Occipital lobe (tissue), 2 donors: Measurements from ENCODE around the gene HMGXB3. TPM values are rescaled to one million over a fixed set of nuclear protein-coding genes. Genes with fewer than 3 reads are reported as not detected.

ENCODE experiments used
- DNase-seq: peaks from one replicate; lab custom pipeline; 2025; lab: John Stamatoyannopoulos, UW
- total RNA-seq: library from RNA; depleted of rRNA; stranded (reverse); fragments of >200 nt; gene quantifications from one replicate; pipeline ENCODE4 v1.2.3, GENCODE V29; 2014

Gene HMGXB3
- total RNA-seq, 1 donor from 2014 or later, result 19.8 TPM

DNA sequence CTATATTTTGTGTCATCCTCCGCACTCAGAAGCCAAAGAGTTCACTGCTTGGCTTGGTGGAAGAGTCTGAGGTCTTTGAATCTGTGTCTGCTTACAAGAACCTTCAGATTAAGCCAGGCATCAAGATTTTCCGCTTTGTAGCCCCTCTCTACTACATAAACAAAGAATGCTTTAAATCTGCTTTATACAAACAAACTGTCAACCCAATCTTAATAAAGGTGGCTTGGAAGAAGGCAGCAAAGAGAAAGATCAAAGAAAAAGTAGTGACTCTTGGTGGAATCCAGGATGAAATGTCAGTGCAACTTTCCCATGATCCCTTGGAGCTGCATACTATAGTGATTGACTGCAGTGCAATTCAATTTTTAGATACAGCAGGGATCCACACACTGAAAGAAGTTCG is 19.3 kb upstream of the HMGXB3 start:
- no peak for DNase-seq

DNA sequence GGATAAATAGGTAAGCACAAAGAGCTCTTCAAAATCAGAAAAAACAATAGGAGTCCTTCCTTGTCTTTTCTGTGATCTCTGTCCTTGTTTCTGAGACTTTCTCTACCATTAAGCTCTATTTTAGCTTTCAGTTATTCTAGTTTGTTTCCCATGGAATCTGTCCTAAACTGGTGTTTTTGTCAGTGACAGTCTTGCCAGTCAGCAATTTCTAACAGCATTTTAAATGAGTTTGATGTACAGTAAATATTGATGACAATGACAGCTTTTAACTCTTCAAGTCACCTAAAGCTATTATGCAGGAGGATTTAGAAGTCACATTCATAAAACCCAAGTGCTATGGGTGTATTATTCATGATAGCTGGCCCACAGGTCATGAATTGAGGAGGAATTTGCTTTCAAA is 18.0 kb upstream of the HMGXB3 start:
- no peak for DNase-seq

DNA sequence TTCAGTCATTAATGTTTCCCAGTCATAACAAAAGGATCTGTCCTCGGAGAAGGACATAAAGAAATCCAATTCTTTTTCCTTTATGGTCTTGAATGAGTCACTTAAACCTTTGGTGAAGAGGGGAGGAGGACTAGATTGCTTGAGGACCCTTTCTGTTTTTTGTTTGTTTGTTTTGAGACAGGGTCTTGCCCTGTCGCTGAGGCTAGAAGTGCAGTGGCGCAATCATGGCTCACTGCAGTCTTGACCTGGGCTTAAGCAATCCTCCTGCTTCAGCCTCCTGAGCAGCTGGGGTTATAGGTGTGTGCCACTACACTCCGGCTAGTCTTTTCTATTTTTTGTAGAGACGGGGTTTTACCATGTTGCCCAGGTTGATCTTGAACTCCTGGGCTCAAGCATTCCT is 12.4 kb upstream of the HMGXB3 start:
- no peak for DNase-seq

DNA sequence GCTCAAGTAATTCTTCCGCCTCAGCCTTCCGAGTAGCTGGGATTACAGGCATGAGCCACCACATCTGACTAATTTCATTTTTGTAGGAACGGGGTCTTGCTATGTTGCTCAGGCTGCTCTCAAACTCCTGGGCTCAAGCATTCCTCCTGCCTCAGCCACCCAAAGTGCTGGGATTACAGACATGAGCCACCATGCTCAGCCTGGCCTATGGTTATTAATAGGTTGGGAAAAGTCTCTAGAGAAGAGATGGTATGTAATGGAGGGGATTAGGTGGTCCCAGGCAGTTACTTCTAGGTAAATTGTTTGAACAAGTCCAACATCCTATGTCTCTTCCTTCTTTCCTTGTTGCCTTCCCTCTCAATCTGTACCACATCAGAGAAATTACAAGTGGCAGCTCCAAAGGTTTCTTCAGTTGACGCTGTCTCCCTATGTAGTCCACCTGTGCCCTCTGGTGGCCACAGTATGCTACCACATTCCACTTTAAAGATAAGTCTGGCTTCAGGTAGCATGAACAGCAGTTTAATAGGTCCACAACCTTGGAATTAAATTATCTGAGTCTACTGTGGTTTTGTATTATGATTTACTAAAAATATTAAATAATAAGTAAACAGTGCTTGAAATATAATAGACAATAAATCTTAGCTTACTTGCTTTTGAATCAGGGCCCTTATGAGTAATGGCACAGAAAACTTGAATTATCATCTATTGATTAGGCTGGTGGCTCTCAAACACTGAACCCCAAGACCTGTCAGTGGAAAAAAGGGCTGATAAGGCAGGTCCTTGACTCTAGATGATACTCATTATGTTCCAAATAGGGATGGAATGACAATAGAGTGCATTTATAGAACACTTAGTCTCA is 9.8 kb upstream of the HMGXB3 start:
- DNase-seq, result no peak

DNA sequence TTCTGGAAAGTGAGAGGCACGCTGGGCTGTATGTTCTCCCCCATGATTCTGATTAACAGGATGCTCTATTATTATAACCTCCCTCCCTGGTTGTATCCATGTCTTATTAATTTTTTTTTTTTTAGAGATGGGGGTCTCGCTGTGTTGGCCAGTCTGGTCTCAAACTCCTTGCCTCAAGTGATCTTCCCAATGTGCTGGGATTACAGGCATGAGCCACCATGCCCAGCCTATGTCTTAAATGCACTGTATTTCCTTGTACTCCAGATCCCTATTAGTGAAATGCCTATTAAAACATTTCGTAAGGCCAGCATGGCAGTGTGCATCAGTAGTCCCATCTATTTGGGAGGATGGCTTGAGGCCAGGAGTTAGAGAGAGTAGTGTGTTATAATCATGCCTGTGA is 7.1 kb upstream of the HMGXB3 start:
- no peak for DNase-seq

DNA sequence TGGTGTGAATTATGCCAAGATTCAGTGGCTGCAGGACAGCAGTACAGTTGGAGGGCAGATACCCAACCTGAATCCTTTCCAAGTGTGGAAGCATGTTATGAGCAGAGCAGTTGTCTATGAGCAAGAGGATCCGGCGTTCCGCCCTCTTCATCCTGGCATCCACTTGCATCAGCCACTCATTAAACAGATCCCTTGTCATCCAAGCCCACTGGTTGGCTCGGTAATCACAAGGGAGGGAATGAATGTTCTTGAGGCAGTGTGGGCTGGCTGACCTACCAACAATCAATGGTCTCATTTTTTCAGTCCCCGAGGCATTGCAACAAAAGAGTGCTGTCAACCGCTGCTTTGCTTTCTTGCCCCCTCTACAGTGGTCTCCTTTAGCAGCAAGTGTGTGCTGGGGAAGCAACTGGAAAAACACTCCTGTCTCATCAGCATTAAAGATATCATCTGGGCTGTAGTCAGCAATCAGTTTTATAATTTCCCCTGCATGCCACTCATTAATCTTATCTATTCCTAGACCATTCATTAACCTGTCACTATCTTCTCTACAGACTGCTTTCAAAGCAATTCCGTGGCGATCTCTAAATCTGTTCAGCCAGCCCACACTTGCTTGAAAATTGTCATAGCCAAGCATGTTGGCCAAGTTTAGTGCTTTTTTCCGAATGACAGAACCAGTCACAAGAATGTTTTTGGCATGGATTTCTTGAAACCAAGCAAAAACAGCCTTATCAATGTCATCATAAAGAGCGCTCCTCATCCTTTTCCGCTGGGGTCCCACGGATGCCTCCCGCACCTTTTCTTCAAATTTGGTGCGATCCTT is 4.9 kb upstream of the HMGXB3 start:
- peak; percentile 38 for DNase-seq

DNA sequence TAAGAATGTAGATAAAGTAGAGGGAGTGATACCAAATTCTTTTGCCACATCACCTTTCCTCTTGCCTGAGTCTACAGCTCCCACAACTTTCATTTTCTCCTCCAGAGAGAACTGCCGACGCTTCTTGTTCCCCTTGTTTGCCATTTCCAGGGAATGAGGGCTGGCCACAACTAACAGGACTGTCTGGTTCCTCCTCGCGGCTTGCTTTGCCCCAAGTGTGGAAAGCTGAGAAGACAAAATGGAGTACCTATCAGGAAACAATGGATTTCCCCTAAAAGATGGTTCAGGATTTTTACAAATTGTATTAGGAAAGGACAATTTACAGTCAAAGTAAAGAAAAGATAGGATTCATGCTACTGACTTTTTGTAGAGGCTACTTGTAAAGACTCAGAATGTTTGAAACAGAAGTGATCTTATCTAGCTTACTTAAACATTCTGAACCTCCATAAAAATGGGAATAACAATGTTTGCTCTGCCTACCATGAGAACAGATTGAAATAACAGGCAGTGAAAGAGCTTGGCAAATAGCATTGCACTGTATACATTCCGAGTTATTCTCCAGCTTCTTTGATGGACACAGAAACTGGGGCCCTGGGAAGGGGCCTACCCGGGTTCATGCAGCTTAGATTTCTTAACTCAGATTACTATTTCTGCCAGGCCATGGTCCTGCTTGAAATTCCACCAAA is 4.2 kb upstream of the HMGXB3 start:
- no peak for DNase-seq

DNA sequence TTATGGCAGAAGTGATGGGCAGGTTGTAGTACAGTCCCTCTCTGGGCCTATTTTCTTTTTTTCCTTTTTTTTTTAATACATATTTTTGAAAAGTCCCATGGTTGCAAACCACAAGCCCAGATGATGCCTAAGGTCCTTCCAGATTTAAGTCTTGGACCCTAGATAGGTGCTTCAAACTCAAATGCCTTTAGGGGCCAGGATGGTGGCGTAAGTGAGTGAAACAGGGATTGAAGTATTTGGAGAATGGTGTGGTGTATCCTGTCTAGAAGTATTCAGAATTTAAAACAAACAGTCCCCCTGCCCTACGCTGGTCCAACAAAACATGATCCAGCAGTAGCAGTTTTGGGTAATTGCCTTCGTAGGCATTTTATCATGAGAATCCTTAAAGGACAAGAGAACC is 2.3 kb upstream of the HMGXB3 start:
- no peak for DNase-seq

DNA sequence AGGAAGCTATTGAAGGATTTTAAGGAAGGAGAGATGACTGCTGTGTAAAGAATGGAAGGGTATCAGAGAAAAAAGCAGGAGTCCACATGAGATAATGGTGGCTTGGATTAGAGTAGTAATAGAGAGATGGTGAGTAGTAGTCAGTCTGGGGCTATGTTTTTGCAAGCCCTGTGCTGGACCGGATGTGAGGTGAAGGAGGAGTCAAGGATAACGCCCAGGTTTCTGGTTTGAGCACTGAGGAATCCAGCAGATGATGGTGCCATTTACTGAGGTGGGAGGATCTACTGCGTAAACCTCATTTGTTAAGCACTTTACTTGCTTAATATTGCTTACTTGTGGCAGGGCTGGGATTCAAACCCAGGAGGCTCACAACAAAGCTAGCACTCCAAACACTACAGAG is 1.2 kb upstream of the HMGXB3 start:
- no peak for DNase-seq

DNA sequence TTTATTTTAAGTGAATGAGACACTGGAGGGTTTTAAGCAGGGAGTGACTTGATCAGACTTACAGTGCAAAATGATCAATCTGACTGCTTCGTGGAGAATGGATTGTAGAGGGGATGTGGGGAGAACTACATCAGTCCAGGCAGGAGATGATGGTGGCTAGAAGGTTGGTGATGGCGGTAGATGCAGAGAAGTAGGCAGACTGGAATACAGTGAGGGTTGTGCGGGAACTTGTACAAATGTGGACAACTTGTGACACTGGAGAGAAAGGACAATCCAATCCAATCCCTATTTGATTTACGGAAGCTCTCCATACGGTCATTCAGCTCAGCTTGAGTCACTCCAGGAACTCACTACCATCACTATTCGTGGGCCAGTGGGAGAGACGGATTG is 678 bp upstream of the HMGXB3 start:
- no peak for DNase-seq

DNA sequence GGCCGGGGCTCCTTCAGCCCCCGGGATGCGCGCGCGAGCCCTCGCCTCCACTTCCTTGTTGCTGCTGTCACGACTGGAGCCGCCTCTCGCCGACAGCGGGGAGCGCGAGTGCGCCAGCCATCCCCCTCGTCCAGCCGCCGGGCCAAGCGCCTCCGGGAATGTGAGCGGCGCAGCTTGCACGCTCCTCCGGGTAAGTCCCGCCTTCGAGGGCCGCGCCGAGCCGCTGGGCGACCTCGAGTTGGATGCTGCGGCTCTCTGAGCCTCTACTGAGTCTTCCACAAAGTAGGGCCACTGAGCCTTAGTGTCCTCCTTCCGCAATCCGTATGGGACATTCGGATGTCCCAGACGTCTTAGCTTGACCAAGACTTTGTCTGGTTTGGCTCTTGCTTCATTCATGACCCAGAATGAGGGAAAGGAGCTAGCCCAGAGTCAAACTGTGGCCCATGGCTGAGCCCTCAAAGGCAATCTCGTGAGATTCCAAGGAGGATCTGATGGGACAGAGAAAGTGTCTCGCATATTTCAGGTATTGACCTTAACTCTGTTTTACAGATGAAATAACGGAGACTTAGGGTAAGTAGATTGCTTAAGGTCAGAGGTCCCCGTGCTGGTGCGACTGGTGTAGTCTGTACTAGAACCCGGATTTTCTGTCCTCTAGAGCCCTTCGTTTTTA is 586 bp downstream of the HMGXB3 start:
- no peak for DNase-seq

DNA sequence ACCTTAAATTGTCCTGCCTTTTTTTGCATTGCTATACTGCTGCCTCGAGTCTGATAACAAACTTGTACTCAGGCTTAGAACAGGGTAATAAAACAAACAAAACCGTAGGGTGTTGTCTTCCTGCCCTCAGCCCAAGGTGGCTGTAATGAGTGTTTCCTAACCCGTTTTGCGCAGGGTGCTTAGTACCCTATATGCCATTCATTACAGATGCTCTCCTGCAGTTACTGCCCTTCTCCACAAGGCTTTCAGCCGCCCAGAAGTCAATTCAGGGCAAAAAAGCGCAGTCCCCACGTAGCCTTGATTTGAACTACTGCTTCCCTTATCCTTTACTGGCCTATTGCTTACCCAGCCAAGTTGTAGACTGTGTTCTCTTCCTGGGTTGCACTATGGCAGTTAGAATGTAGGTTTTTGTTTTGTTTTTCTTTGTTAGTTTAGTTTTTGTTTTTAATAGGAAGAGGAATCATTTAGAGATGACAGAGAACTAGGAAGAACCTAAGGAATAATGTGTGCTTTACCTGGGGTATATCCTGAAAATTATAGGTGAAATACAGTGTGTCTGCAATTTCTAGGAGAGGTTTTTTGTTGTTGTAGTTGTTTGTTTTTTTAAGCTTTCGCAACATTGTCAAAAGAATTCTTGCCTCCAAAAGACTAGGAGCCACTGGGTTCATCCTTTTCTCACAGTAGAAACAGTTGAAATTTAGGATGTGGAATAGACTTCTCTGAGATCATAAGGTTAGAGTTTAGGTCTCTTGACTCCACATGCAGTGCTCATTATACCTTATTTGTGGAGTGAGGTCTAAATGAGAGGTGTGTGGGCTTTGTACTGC is 1.3 kb downstream of the HMGXB3 start:
- no peak for DNase-seq

DNA sequence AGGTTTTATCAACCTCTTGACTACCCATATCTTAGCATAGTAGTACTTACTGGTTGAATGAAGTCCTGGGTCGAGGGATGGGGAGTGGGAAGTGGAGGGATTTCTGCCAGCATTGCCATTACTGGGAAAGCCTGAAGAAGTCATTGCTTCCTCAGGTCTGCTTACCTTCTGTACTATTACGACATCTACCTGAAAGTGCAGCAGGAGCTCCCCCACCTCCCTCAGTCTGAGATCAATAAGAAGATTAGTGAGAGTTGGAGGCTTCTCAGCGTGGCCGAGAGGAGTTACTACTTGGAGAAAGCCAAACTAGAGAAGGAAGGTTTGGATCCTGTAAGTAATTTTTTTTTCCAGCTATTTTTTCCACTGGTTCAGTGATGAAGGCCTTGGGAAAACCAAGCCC is 5.8 kb downstream of the HMGXB3 start:
- no peak for DNase-seq

DNA sequence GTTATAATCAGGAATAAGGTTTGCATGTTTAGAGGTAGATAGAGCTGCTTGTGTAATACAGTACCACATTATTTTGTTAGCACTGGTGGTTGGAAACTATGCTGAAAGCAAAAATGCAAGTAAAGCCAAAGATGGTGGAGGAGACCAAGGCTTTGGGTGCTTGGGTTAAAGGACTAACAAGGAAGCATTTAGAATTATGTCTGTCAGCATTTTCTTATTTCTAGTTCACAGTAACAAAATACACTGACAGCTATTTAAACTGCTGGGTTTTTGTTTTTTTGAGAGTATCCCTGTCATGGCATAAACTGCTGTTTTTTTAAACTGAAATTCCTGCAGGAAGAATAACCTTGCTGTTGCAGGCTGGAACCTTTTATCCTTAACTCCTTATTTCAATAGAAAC is 6.5 kb downstream of the HMGXB3 start:
- no peak for DNase-seq

DNA sequence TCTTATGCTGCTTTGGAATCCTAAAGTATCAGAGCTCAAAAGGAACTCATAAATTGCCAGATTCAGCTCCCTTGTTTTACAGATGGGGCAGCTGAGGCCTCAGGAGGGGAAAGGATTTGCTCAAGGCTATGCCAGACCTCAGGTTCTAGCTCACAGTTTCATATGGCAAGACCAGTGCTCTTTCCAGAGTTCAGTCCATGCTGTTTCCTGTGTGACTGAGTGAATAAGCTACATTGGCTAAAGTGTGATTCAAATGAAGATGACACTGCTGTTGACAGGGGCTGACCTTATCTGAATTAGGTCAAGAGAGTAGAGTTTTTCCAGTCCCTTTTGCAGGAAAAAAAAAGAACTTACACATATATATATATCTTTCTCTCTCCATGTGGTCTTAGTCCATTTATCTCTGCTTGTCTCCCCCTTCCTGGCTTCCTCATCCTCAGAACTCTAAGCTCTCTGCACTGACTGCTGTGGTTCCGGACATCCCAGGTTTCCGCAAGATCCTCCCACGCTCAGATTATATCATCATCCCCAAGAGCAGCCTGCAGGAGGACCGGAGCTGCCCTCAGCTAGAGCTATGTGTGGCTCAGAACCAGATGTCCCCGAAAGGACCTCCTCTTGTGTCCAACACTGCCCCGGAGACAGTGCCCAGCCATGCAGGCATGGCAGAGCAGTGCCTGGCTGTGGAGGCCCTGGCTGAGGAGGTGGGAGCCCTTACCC is 9.3 kb downstream of the HMGXB3 start:
- no peak for DNase-seq

DNA sequence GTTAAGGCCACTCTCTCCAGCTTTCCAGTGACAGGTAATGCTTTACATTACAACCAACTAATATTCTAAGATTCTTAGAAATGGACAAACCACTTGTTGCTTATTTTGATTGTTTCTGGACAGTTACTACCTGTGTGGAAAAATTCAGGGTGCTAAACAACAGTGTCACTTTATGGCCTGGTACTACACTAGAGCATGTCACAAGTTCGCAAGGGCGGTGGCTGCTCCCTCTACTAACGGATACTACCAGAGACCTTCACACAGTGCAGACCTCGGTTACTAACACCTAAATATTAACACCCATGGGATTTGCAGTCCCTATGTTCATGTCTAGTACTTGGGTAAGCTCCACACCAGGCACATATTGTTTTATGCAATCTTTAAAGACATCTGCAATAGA is 13.4 kb downstream of the HMGXB3 start:
- no peak for DNase-seq

DNA sequence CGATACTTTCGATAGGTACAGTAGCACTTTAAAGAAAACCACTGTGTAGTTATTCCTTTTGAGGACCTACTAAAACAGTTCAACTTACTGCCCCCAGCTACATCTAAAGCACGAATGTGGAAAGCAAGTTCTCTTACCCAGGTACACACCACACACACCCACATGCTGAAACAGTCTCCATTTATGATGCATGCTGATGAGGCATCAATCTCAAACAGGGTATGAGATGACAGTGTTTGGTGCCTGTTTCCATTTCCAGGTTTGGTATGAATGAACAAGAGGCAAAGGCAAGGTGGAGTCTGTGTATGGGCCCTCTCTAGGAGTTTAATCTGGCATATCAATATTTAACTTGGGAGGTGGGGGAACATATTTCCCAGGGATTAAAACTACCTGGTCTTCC is 13.9 kb downstream of the HMGXB3 start:
- DNase-seq, result no peak

DNA sequence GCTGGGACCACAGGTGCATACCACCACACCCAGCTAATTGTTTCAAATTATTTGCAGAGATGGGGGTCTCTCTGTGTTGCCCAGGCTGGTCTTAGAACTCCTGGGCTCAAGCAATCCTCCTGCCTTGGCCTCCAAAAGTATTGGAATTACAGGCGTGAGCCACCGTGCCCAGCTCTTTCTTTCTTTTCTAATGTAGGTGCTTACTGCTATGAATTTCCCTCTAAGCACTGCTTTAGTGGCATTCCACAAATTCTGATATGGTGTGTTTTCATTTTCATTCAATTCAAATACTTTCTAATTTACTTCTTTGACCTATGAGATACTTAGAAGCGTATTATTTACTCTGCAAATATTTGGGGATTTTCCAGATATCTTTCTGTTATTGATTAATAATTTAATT is 14.9 kb downstream of the HMGXB3 start:
- DNase-seq, result no peak

DNA sequence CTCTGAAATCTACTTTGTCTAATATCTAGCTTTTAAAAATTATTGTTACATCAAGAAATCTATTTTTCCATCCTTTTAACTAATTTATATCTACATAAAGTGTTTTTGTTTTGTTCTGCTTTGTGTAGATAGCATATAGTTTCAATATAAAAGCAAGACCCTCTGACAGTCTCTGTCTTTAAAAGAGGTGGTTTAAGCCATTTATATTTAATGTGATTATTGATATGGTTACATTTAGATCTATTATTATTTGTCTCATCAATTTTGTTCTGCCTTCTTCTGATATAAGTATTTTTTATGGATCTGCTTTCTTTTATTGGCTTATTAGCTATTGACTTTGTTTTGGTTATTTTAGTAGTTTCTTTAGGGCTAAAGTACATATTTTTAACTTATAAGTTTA is 16.0 kb downstream of the HMGXB3 start:
- DNase-seq, result no peak
